HEK293 (cell line): ENCODE measurements around the gene CBX5.

Experiments used
- CTCF ChIA-PET: fragments of 350-600 bp; formaldehyde crosslinking; extraction: SDS; loops from one replicate; lab custom pipeline; 2021; ENCODE audit warnings: antibody characterized with exemption; lab: Yijun Ruan, JAX
- POLR2A ChIA-PET: fragments of 300-600 bp; formaldehyde crosslinking; extraction: SDS; loops from one replicate; lab custom pipeline; 2020; ENCODE audit warnings: antibody characterized with exemption, inconsistent platforms; lab: Yijun Ruan, JAX
- H3K27ac ChIP-seq: fragments of 200-500 bp; sonication (Bioruptor generic); 2 replicates; pipeline ENCODE4 v1.5.1; 2014; ENCODE audit warnings: low read depth, low read length, control low read depth, inconsistent platforms; ENCODE audit errors: extremely low read depth
- H3K36me3 ChIP-seq, 2 experiments: fragments of 200-500 bp in 1 of 2; sonication (Bioruptor generic) in 1 of 2; 1 replicate in 1 of 2; 2 replicates in 1 of 2; pipeline ENCODE4 v1.5.1; 2014 to 2017; ENCODE audit warnings: inconsistent platforms in 2 of 2, low read length in 2 of 2; ENCODE audit not compliant: control insufficient read depth in 2 of 2, insufficient read depth in 1 of 2
- H3K4me1 ChIP-seq: fragments of 200-500 bp; sonication (Bioruptor generic); 2 replicates; pipeline ENCODE4 v1.5.1; 2014; ENCODE audit warnings: mild to moderate bottlenecking, low read length, inconsistent platforms; ENCODE audit not compliant: control insufficient read depth, insufficient read depth
- H3K4me3 ChIP-seq: 2 replicates; pipeline ENCODE4 v1.5.1; 2011; ENCODE audit warnings: low read depth, mild to moderate bottlenecking, control low read depth, low read length, moderate library complexity
- H3K9me3 ChIP-seq: fragments of 200-500 bp; sonication (Bioruptor generic); 2 replicates; pipeline ENCODE4 v1.5.1; 2014; ENCODE audit warnings: low read depth, low read length, inconsistent platforms; ENCODE audit not compliant: control insufficient read depth, insufficient read depth
- CTCF ChIP-seq: fragments of 450-650 bp; formaldehyde crosslinking; IDR thresholded peaks from 2 replicates; pipeline ENCODE4 v1.5.1; 2016; ENCODE audit warnings: missing biosample characterization, missing genetic modification characterization
- GLIS1 ChIP-seq: fragments of 450-650 bp; formaldehyde crosslinking; IDR thresholded peaks from 2 replicates; pipeline ENCODE4 v1.5.1; 2016; ENCODE audit warnings: missing biosample characterization, missing genetic modification characterization
- GLIS2 ChIP-seq: fragments of 450-650 bp; formaldehyde crosslinking; IDR thresholded peaks from 2 replicates; pipeline ENCODE4 v1.5.1; 2016; ENCODE audit warnings: missing biosample characterization, missing genetic modification characterization
- HOXD13 ChIP-seq: sonication (generic); formaldehyde crosslinking; IDR thresholded peaks from 2 replicates; pipeline ENCODE4 v1.8.0; 2022; ENCODE audit warnings: missing genetic modification reagents, borderline replicate concordance
- SP7 ChIP-seq: fragments of 450-650 bp; formaldehyde crosslinking; IDR thresholded peaks from 2 replicates; pipeline ENCODE4 v1.5.1; 2016; ENCODE audit warnings: missing biosample characterization, missing genetic modification characterization
- ZBTB11 ChIP-seq: fragments of 450-650 bp; formaldehyde crosslinking; conservative IDR thresholded peaks from 2 replicates; pipeline ENCODE4 v1.5.1; 2016; ENCODE audit warnings: low read depth, missing biosample characterization, missing genetic modification characterization
- ZBTB17 ChIP-seq: fragments of 450-650 bp; formaldehyde crosslinking; IDR thresholded peaks from 2 replicates; pipeline ENCODE4 v1.5.1; 2016; ENCODE audit warnings: missing biosample characterization, missing genetic modification characterization
- ZBTB48 ChIP-seq: fragments of 450-650 bp; formaldehyde crosslinking; IDR thresholded peaks from 2 replicates; pipeline ENCODE4 v1.5.1; 2016; ENCODE audit warnings: missing biosample characterization, missing genetic modification characterization
- ZNF2 ChIP-seq: fragments of 450-650 bp; formaldehyde crosslinking; IDR thresholded peaks from 2 replicates; pipeline ENCODE4 v1.5.1; 2016; ENCODE audit warnings: missing biosample characterization, missing genetic modification characterization
- ZNF221 ChIP-seq: fragments of 450-650 bp; formaldehyde crosslinking; IDR thresholded peaks from 2 replicates; pipeline ENCODE4 v1.5.1; 2017; ENCODE audit warnings: missing biosample characterization, missing genetic modification characterization, borderline replicate concordance
- ZNF26 ChIP-seq: fragments of 450-650 bp; formaldehyde crosslinking; IDR thresholded peaks from 2 replicates; pipeline ENCODE4 v1.5.1; 2016; ENCODE audit warnings: missing biosample characterization, missing genetic modification characterization
- ZNF324 ChIP-seq: fragments of 450-650 bp; formaldehyde crosslinking; IDR thresholded peaks from 2 replicates; pipeline ENCODE4 v1.5.1; 2016; ENCODE audit warnings: missing biosample characterization, missing genetic modification characterization
- ZNF335 ChIP-seq: fragments of 450-650 bp; formaldehyde crosslinking; conservative IDR thresholded peaks from 2 replicates; pipeline ENCODE4 v1.5.1; 2016; ENCODE audit warnings: missing biosample characterization, missing genetic modification characterization
- ZNF391 ChIP-seq: fragments of 450-650 bp; formaldehyde crosslinking; IDR thresholded peaks from 2 replicates; pipeline ENCODE4 v1.5.1; 2016; ENCODE audit warnings: low read depth, missing biosample characterization, missing genetic modification characterization, borderline replicate concordance
- ZNF501 ChIP-seq: fragments of 450-650 bp; formaldehyde crosslinking; IDR thresholded peaks from 2 replicates; pipeline ENCODE4 v1.5.1; 2016; ENCODE audit warnings: missing biosample characterization, missing genetic modification characterization
- ZNF600 ChIP-seq: fragments of 450-650 bp; formaldehyde crosslinking; IDR thresholded peaks from 2 replicates; pipeline ENCODE4 v1.5.1; 2016; ENCODE audit warnings: missing biosample characterization, missing genetic modification characterization
- ZNF654 ChIP-seq: fragments of 450-650 bp; formaldehyde crosslinking; IDR thresholded peaks from 2 replicates; pipeline ENCODE4 v1.5.1; 2016; ENCODE audit warnings: low read depth, missing biosample characterization, missing genetic modification characterization
- ZNF660 ChIP-seq: fragments of 450-650 bp; IDR thresholded peaks from 2 replicates; pipeline ENCODE4 v1.5.1; 2018; ENCODE audit warnings: missing biosample characterization, mild to moderate bottlenecking, missing genetic modification characterization
- ZSCAN30 ChIP-seq: fragments of 450-650 bp; IDR thresholded peaks from 2 replicates; pipeline ENCODE4 v1.5.1; 2018; ENCODE audit warnings: missing biosample characterization, mild to moderate bottlenecking, missing genetic modification characterization, moderate library complexity
- TF ChIP-seq, protein P1 (sequence below): fragments of 450-650 bp; formaldehyde crosslinking; IDR thresholded peaks from 2 replicates; pipeline ENCODE4 v1.5.1; 2016; ENCODE audit warnings: missing biosample characterization, missing genetic modification characterization
- TF ChIP-seq, protein P2 (sequence below): fragments of 450-650 bp; formaldehyde crosslinking; IDR thresholded peaks from 2 replicates; pipeline ENCODE4 v1.5.1; 2017; ENCODE audit warnings: missing biosample characterization, missing genetic modification characterization

CBX5 gene

DNA sequence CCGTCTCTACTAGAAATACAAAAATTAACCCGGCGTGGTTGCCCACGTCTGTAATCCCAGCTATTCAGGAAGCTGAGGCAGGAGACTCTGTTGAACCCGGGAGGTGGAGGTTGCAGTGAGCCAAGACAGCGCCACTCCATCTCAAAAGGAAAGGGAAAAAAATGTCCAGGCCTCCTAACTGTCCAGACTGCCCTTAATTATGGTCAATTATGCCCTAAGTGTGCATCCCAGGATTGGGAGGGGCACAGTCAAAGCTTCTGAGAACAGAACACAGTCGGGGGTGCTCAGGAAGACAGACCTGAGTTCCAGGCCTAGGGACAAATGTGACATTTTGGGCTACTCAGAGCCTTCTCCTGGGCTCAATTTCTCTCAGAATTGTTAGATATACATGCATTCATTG lies 59.4 kb downstream of the CBX5 start:
- CTCF ChIA-PET, result interaction anchor here (0.7 to 7.7 kb wide), 25 partner anchors 8 to 235 kb away, joined by 3 to 70 read pairs (median 5); partner anchors contain the start of genes COPZ1 and HOXC10
- Histone ChIP-seq H3K4me3 (no peak overlapping the region), H3K27ac (no peak overlapping the region), H3K36me3 (no peaks in the 10 kb centered on the region), H3K4me1 (no peaks in the 10 kb centered on the region; the same call in 1 of the 2 replicates), H3K9me3 (no peaks in the 10 kb centered on the region)
- no peak for TF ChIP-seq SP7 (tag by site-specific recombination)
- POLR2A ChIA-PET, result interaction anchor here (0.8 to 2.1 kb wide), 2 partner anchors 60 to 139 kb away, joined by 3 to 9 read pairs; partner anchors contain the start of gene HNRNPA1

DNA sequence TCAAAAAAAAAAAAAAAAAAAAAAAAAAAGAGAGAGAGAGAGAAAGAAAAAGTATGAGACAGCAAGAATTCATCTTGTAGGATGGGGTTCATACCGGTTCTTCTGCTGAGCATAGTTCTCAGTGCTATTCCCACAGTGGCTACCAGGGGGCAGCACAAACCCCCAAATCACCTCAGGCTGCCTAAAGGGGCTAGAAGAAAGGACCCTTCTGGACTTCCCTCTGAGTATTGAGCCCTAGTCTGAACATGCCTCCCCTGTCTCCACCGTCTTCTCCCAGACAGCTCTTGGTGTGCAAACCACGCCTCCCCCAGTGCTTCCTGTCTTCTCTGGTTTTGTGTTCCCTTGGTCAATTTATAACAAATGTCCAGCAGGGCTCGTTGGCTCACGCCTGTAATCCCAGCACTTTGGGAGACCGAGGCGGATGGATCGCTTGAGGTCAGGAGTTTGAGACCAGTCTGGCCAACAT lies 59.8 kb downstream of the CBX5 start:
- H3K4me1 ChIP-seq, result no peaks in the 10 kb centered on the region; the same call in 1 of the 2 replicates
- H3K36me3 ChIP-seq, result no peaks in the 10 kb centered on the region
- CTCF ChIA-PET, result interaction anchor here (0.6 to 7.7 kb wide), 35 partner anchors 9 to 524 kb away, joined by 3 to 70 read pairs (median 4); partner anchors contain the start of genes COPZ1, HOXC10 and HOXC5
- POLR2A ChIA-PET, result interaction anchor here (0.7 to 2.1 kb wide), 4 partner anchors 61 to 202 kb away, joined by 3 to 9 read pairs (median 4); partner anchors contain the start of gene HNRNPA1
- H3K27ac ChIP-seq, result no peak overlapping the region
- no peaks in the 10 kb centered on the region for H3K9me3 ChIP-seq
- no peak overlapping the region for H3K4me3 ChIP-seq
- TF ChIP-seq HOXD13 (CRISPR knock-in tag), result no peak
- TF ChIP-seq ZNF501, result 0 out of 2 replicates have a peak, but pooled peaks have one; percentile 40
- TF ChIP-seq, protein P1, sequence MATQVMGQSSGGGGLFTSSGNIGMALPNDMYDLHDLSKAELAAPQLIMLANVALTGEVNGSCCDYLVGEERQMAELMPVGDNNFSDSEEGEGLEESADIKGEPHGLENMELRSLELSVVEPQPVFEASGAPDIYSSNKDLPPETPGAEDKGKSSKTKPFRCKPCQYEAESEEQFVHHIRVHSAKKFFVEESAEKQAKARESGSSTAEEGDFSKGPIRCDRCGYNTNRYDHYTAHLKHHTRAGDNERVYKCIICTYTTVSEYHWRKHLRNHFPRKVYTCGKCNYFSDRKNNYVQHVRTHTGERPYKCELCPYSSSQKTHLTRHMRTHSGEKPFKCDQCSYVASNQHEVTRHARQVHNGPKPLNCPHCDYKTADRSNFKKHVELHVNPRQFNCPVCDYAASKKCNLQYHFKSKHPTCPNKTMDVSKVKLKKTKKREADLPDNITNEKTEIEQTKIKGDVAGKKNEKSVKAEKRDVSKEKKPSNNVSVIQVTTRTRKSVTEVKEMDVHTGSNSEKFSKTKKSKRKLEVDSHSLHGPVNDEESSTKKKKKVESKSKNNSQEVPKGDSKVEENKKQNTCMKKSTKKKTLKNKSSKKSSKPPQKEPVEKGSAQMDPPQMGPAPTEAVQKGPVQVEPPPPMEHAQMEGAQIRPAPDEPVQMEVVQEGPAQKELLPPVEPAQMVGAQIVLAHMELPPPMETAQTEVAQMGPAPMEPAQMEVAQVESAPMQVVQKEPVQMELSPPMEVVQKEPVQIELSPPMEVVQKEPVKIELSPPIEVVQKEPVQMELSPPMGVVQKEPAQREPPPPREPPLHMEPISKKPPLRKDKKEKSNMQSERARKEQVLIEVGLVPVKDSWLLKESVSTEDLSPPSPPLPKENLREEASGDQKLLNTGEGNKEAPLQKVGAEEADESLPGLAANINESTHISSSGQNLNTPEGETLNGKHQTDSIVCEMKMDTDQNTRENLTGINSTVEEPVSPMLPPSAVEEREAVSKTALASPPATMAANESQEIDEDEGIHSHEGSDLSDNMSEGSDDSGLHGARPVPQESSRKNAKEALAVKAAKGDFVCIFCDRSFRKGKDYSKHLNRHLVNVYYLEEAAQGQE, result 0 out of 2 replicates have a peak, but pooled peaks have one; percentile 14
- TF ChIP-seq ZBTB11 (tag by site-specific recombination), result 0 out of 2 replicates have a peak, but pooled peaks have one; percentile 12
- TF ChIP-seq ZNF660 (tag by site-specific recombination), result peak; percentile 37; the same call in 1 of the 2 replicates
- no peak for TF ChIP-seq GLIS2 (tag by site-specific recombination)
- TF ChIP-seq ZBTB48 (tag by site-specific recombination), result peak; percentile 85
- TF ChIP-seq GLIS1, result 0 out of 2 replicates have a peak, but pooled peaks have one; percentile 9
- TF ChIP-seq ZNF600, result peak; percentile 48; the same call in 1 of the 2 replicates
- no peak for TF ChIP-seq ZNF391 (tag by site-specific recombination)
- no peak for TF ChIP-seq ZNF324 (tag by site-specific recombination)
- TF ChIP-seq, protein P2, sequence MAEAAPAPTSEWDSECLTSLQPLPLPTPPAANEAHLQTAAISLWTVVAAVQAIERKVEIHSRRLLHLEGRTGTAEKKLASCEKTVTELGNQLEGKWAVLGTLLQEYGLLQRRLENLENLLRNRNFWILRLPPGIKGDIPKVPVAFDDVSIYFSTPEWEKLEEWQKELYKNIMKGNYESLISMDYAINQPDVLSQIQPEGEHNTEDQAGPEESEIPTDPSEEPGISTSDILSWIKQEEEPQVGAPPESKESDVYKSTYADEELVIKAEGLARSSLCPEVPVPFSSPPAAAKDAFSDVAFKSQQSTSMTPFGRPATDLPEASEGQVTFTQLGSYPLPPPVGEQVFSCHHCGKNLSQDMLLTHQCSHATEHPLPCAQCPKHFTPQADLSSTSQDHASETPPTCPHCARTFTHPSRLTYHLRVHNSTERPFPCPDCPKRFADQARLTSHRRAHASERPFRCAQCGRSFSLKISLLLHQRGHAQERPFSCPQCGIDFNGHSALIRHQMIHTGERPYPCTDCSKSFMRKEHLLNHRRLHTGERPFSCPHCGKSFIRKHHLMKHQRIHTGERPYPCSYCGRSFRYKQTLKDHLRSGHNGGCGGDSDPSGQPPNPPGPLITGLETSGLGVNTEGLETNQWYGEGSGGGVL (tag by site-specific recombination), result no peak
- TF ChIP-seq ZBTB17 (tag by site-specific recombination), result peak; percentile 65
- peak; percentile 84 for TF ChIP-seq CTCF (tag by site-specific recombination)
- TF ChIP-seq ZNF26 (tag by site-specific recombination), result no peak
- peak; percentile 46 for TF ChIP-seq ZNF335
- TF ChIP-seq ZNF2, result peak; percentile 73
- TF ChIP-seq ZSCAN30 (tag by site-specific recombination), result peak; percentile 42; the same call in 1 of the 2 replicates
- TF ChIP-seq ZNF221 (tag by site-specific recombination), result no peak
- TF ChIP-seq ZNF654 (tag by site-specific recombination), result peak; percentile 80
- TF ChIP-seq SP7 (tag by site-specific recombination), result peak; percentile 25; the same call in 1 of the 2 replicates
